PC-3 (cell line): ENCODE results near the gene CD86. TPM values are rescaled to one million over a fixed set of nuclear protein-coding genes. Genes with fewer than 3 reads are reported as not detected.

ENCODE experiments used
- ATAC-seq: fragments of 200-7000 bp; cut with Tn5 transposase; 2 replicates; pipeline ENCODE4 v1.9.1; 2020; ENCODE audit warnings: mild to moderate bottlenecking, moderate library complexity
- BruUV-seq: library from RNA; stranded (reverse); fragments of 400-500 nt; replicated peaks from 2 replicates; lab custom pipeline; 2021; lab: Mats Ljungman, UMichigan
- CTCF ChIA-PET: fragments of 300-600 bp; sonication (Branson Sonifier 250); formaldehyde crosslinking; loops from one replicate; lab custom pipeline; 2022; ENCODE audit warnings: antibody characterized with exemption; lab: Charles Lee
- POLR2A ChIA-PET: fragments of 300-600 bp; sonication (Branson Sonifier 250); formaldehyde crosslinking; loops from one replicate; lab custom pipeline; 2022; ENCODE audit warnings: antibody characterized with exemption; ENCODE audit not compliant: unreplicated experiment; lab: Charles Lee
- DNase-seq: peaks from one replicate; pipeline ENCODE4 v3.0.0-alpha.2; 2015
- H2AFZ ChIP-seq: fragments of 300-600 bp; sonication (generic); 2 replicates; pipeline ENCODE4 v1.6.0; 2016; ENCODE audit warnings: antibody characterized with exemption, low read length
- H3F3A ChIP-seq: fragments of 300-600 bp; sonication (generic); one replicate; pipeline ENCODE4 v1.6.0; 2017; ENCODE audit warnings: antibody characterized with exemption, low read length, control low read depth, mild to moderate bottlenecking; ENCODE audit not compliant: unreplicated experiment
- H3K27ac ChIP-seq: fragments of 300-600 bp; sonication (generic); 2 replicates; pipeline ENCODE4 v1.5.1; 2016; ENCODE audit warnings: mild to moderate bottlenecking, low read length
- H3K27me3 ChIP-seq: fragments of 300-600 bp; sonication (generic); 2 replicates; pipeline ENCODE4 v1.6.1; 2016; ENCODE audit warnings: low read length, mixed read lengths
- H3K36me3 ChIP-seq: fragments of 300-600 bp; sonication (generic); 2 replicates; pipeline ENCODE4 v1.6.1; 2016; ENCODE audit warnings: low read depth, mixed run types, low read length, mixed read lengths
- H3K4me1 ChIP-seq: fragments of 300-600 bp; sonication (generic); 2 replicates; pipeline ENCODE4 v1.5.1; 2016; ENCODE audit warnings: low read length; ENCODE audit not compliant: insufficient read depth
- H3K4me2 ChIP-seq: fragments of 300-600 bp; sonication (generic); 2 replicates; pipeline ENCODE4 v1.6.0; 2016; ENCODE audit warnings: low read length
- H3K4me3 ChIP-seq: fragments of 300-600 bp; sonication (generic); 2 replicates; pipeline ENCODE4 v1.5.1; 2016; ENCODE audit warnings: mild to moderate bottlenecking, low read length, mixed read lengths
- H3K79me2 ChIP-seq: fragments of 300-600 bp; sonication (generic); 2 replicates; pipeline ENCODE4 v1.6.1; 2017; ENCODE audit warnings: low read length, mixed read lengths
- H3K9ac ChIP-seq: fragments of 300-600 bp; sonication (generic); 2 replicates; pipeline ENCODE4 v1.6.0; 2016; ENCODE audit warnings: mild to moderate bottlenecking, low read length
- H3K9me2 ChIP-seq: fragments of 300-600 bp; sonication (generic); replicated peaks from 2 replicates; pipeline ENCODE4 v1.6.1; 2016; ENCODE audit warnings: mixed run types, low read length, mixed read lengths
- H3K9me3 ChIP-seq: fragments of 300-600 bp; sonication (generic); 2 replicates; pipeline ENCODE4 v1.6.1; 2016; ENCODE audit warnings: low read length, mixed read lengths
- H4K20me1 ChIP-seq: fragments of 300-600 bp; sonication (generic); 2 replicates; pipeline ENCODE4 v1.6.1; 2016; ENCODE audit warnings: low read length, mixed read lengths
- CTCF ChIP-seq: fragments of 300-600 bp; sonication (generic); conservative IDR thresholded peaks from 2 replicates; pipeline ENCODE4 v1.5.1; 2017; ENCODE audit warnings: antibody characterized with exemption, low read depth, mild to moderate bottlenecking, low read length
- EZH2 ChIP-seq: fragments of 300-600 bp; sonication (generic); IDR thresholded peaks from one replicate; pipeline ENCODE4 v1.6.1; 2017; ENCODE audit warnings: antibody characterized with exemption, mild to moderate bottlenecking, low read length; ENCODE audit not compliant: unreplicated experiment
- EZH2phosphoT487 ChIP-seq: fragments of 300-600 bp; sonication (generic); IDR thresholded peaks from 2 replicates; pipeline ENCODE4 v1.6.1; 2018; ENCODE audit warnings: mild to moderate bottlenecking, antibody characterized with exemption, low read length, borderline replicate concordance
- intact Hi-C: fragments of 100-400 bp; cut with micrococcal nuclease; formaldehyde crosslinking; loops from 2 replicates; pipeline ENCODE4 v1.9.0; 2023
- total RNA-seq: library from RNA; depleted of rRNA; stranded (reverse); fragments of >200 nt; gene quantifications from 2 replicates; pipeline ENCODE4 v1.2.3, GENCODE V29; 2014

The CD86 gene
- total RNA-seq, 1 experiment from 2014 or later = 0.07 TPM

- H3K27ac ChIP-seq = no peak overlapping the region
- H3K36me3 ChIP-seq = no peaks in the 10 kb centered on the region
- no peak for TF ChIP-seq CTCF
- TF ChIP-seq EZH2 = no peak
- TF ChIP-seq EZH2phosphoT487 = no peak
- ChIA-PET CTCF (no interaction called here), POLR2A (no interaction called here)
- no peak overlapping the region for H3K4me3 ChIP-seq
- BruUV-seq = no TSS peak
- H3K79me2 ChIP-seq = no peaks in the 10 kb centered on the region
- ATAC-seq (no peak), DNase-seq (no peak)
- no peaks in the 10 kb centered on the region for H3K9me2 ChIP-seq
- H3K27me3 ChIP-seq = peaks cover 59% of the 10 kb centered on the region
- no peaks in the 10 kb centered on the region for H4K20me1 ChIP-seq
- intact Hi-C loops = no loop called here
- no peak overlapping the region for H2AFZ ChIP-seq
- no peak overlapping the region for H3K9ac ChIP-seq
- no peaks in the 10 kb centered on the region for H3K9me3 ChIP-seq
- no peaks in the 10 kb centered on the region for H3K4me1 ChIP-seq
- H3K4me2 ChIP-seq = no peak overlapping the region
- no peaks in the 10 kb centered on the region for H3F3A ChIP-seq
Observed at GRCh38 chr3:122123850-122124249, 68.7 kb downstream of the CD86 start.

DNA sequence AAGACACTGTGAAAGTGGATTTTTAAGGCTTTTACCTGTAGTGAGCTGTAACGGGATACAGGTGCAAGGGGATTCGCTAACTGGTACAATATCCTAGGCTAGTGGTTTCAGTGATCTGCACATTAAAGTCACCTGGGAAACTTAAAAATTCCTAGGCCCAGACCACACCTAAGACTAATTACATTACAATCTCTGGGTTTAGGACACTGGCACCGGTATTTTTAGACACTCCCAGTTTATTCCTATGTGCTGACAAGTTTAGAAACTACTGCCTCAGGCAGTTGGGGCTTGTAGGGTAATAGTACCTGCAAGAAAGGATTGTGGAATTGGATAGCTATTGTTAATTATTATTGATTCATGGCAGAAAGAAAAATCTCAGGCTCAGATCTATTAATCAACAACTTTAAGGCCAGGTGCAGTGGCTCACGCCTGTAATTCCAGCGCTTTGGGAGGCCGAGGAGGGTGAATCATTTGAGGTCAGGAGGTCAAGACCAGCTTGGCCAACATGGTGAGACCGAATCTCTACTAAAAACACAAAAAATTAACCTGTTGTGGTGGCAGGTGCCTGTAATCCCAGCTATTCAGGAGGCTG is 77.9 kb downstream of the CD86 start:
- ATAC-seq = no peak
- no peak overlapping the region for H2AFZ ChIP-seq
- POLR2A ChIA-PET = no interaction called here
- no peaks in the 10 kb centered on the region for H3K79me2 ChIP-seq
- TF ChIP-seq CTCF (no peak), EZH2phosphoT487 (no peak), EZH2 (no peak)
- H3K9ac ChIP-seq = no peak overlapping the region
- DNase-seq = no peak
- no peaks in the 10 kb centered on the region for H3F3A ChIP-seq
- no peaks in the 10 kb centered on the region for H3K9me3 ChIP-seq
- CTCF ChIA-PET = no interaction called here
- no peaks in the 10 kb centered on the region for H3K4me1 ChIP-seq
- H3K36me3 ChIP-seq = no peaks in the 10 kb centered on the region
- no peak overlapping the region for H3K27ac ChIP-seq
- H3K27me3 ChIP-seq = peaks cover 29% of the 10 kb centered on the region
- intact Hi-C loops = no loop called here
- H3K9me2 ChIP-seq = no peaks in the 10 kb centered on the region
- H3K4me2 ChIP-seq = no peak overlapping the region
- no TSS peak for BruUV-seq
- H3K4me3 ChIP-seq = no peak overlapping the region
- H4K20me1 ChIP-seq = no peaks in the 10 kb centered on the region

GRCh38 chr3:122146466-122146865 is 91.3 kb downstream of the CD86 start:
- Histone ChIP-seq H3K27ac (no peak overlapping the region), H3K4me1 (no peaks in the 10 kb centered on the region), H3K27me3 (peaks cover 6% of the 10 kb centered on the region; the same call in 1 of the 2 replicates), H3K36me3 (no peaks in the 10 kb centered on the region), H3K79me2 (no peaks in the 10 kb centered on the region), H3K4me2 (no peak overlapping the region), H3F3A (no peaks in the 10 kb centered on the region), H3K9me3 (no peaks in the 10 kb centered on the region), H2AFZ (no peak overlapping the region), H4K20me1 (no peaks in the 10 kb centered on the region), H3K4me3 (no peak overlapping the region), H3K9ac (no peak overlapping the region), H3K9me2 (no peaks in the 10 kb centered on the region)
- intact Hi-C loops = no loop called here
- no TSS peak for BruUV-seq
- DNase-seq (no peak), ATAC-seq (no peak; the same call in 1 of the 2 replicates)
- POLR2A ChIA-PET = no interaction called here
- no peak for TF ChIP-seq CTCF
- TF ChIP-seq EZH2 = no peak
- CTCF ChIA-PET = no interaction called here
